ENCODE measurements around the gene TMEM233. TPM values are rescaled to one million over a fixed set of nuclear protein-coding genes. Genes with fewer than 3 reads are reported as not detected.

TMEM233 gene
- total and polyA plus RNA-seq, 2 experiments from 2014 or later: 0.33 TPM; not detected in 1

GRCh38 chr12:119674560-119674959 is 81.0 kb downstream of the TMEM233 start:
- 0 out of 2 replicates have a peak, but pooled peaks cover 5% of the 10 kb centered on the region for H4K20me1 ChIP-seq (ENCODE audit: insufficient read depth)

GRCh38 chr12:119676022-119676421 is 82.4 kb downstream of the TMEM233 start:
- TF ChIP-seq EZH2 (IDR thresholded peaks at IDR 0.05; ENCODE audit: insufficient read depth, poor library complexity, severe bottlenecking) (no peak), EZH2phosphoT487 (IDR thresholded peaks at IDR 0.05; ENCODE audit: insufficient read depth, low read depth) (no peak)
- Histone ChIP-seq H3K27me3 (replicated peaks; ENCODE audit: insufficient read depth) (no peaks in the 10 kb centered on the region), H3K79me2 (ENCODE audit: insufficient read depth) (peaks cover 11% of the 10 kb centered on the region), H3K9me2 (ENCODE audit: insufficient read depth) (no peaks in the 10 kb centered on the region), H3K4me3 (no peak overlapping the region), H2AFZ (no peak overlapping the region), H3K9me3 (ENCODE audit: low read depth) (no peaks in the 10 kb centered on the region), H3K27ac (no peak overlapping the region), H3K36me3 (ENCODE audit: low read depth) (peaks cover 52% of the 10 kb centered on the region), H3K4me1 (ENCODE audit: insufficient read depth) (no peaks in the 10 kb centered on the region), H4K20me1 (ENCODE audit: insufficient read depth) (0 out of 2 replicates have a peak, but pooled peaks cover under 1% of the 10 kb centered on the region), H3F3A (ENCODE audit: insufficient read depth) (no peaks in the 10 kb centered on the region), H3K9ac (no peak overlapping the region), H3K4me2 (ENCODE audit: unreplicated experiment) (no peak overlapping the region)
- in situ Hi-C loops (cut with MboI): no loop called here
- DNase-seq: no peak
- 82 to 85% methylated on average over 9 of the region's 9 CpGs for WGBS, 2 experiments (ENCODE audit: low coverage in 1 of 2, low lambda C conversion rate in 2 of 2, missing lambda C conversion rate in 2 of 2)

More at GRCh38 chr12:119674560-119674959, 81.0 kb downstream of the TMEM233 start:
- Histone ChIP-seq H3K36me3 (ENCODE audit: low read depth) (peaks cover 44% of the 10 kb centered on the region), H3K9ac (no peak overlapping the region), H2AFZ (no peak overlapping the region), H3K27ac (no peak overlapping the region), H3K4me3 (no peak overlapping the region), H3K9me2 (ENCODE audit: insufficient read depth) (no peaks in the 10 kb centered on the region), H3K4me2 (ENCODE audit: unreplicated experiment) (no peak overlapping the region), H3F3A (ENCODE audit: insufficient read depth) (no peaks in the 10 kb centered on the region), H3K4me1 (ENCODE audit: insufficient read depth) (peaks cover 8% of the 10 kb centered on the region; the same call in 1 of the 2 replicates), H3K79me2 (ENCODE audit: insufficient read depth) (peaks cover 25% of the 10 kb centered on the region), H3K27me3 (replicated peaks; ENCODE audit: insufficient read depth) (no peaks in the 10 kb centered on the region), H3K9me3 (ENCODE audit: low read depth) (no peaks in the 10 kb centered on the region)
- in situ Hi-C loops (cut with MboI): no loop called here
- DNase-seq: no peak
- 97 to 98% methylated on average over 4 of the region's 4 CpGs for WGBS, 2 experiments (ENCODE audit: low coverage in 1 of 2, low lambda C conversion rate in 2 of 2, missing lambda C conversion rate in 2 of 2)
- no peak for TF ChIP-seq EZH2 (IDR thresholded peaks at IDR 0.05; ENCODE audit: insufficient read depth, poor library complexity, severe bottlenecking)
- TF ChIP-seq EZH2phosphoT487 (IDR thresholded peaks at IDR 0.05; ENCODE audit: insufficient read depth, low read depth): no peak

GRCh38 chr12:119676573-119676972 is 83.0 kb downstream of the TMEM233 start:
- H3K4me3 ChIP-seq: no peak overlapping the region
- TF ChIP-seq EZH2phosphoT487 (IDR thresholded peaks at IDR 0.05; ENCODE audit: insufficient read depth, low read depth) (no peak), EZH2 (IDR thresholded peaks at IDR 0.05; ENCODE audit: insufficient read depth, poor library complexity, severe bottlenecking) (no peak)
- in situ Hi-C loops (cut with MboI): no loop called here

DNA sequence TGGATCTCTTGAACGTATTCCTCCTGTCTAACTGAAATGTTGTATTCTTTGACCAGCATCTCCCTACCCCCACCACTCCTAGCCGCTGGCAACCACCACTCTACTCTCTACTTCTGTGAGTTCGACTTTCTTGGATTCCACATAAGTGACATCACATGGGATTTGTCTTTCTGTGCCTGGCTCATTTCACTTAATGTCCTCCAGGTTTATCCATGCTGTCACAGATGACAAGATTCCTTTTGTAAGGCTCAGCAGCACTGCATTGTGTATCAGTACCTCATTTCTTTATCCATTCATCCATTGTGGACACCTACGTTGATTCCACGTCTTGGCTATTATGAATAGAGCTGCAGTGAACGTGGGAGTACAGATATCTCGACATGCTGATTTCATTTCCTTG is 84.9 kb downstream of the TMEM233 start:
- in situ Hi-C loops (cut with MboI): no loop called here
- H3K4me2 ChIP-seq (ENCODE audit: unreplicated experiment): no peak overlapping the region
- no peak overlapping the region for H3K4me3 ChIP-seq
- TF ChIP-seq EZH2phosphoT487 (IDR thresholded peaks at IDR 0.05; ENCODE audit: insufficient read depth, low read depth): no peak
- no peak for TF ChIP-seq EZH2 (IDR thresholded peaks at IDR 0.05; ENCODE audit: insufficient read depth, poor library complexity, severe bottlenecking)
- no peak overlapping the region for H3K9ac ChIP-seq
- H4K20me1 ChIP-seq (ENCODE audit: insufficient read depth): no peaks in the 10 kb centered on the region
- peaks cover 7% of the 10 kb centered on the region for H3K4me1 ChIP-seq (ENCODE audit: insufficient read depth)
- H3K9me3 ChIP-seq (ENCODE audit: low read depth): no peaks in the 10 kb centered on the region
- H3F3A ChIP-seq (ENCODE audit: insufficient read depth): peaks cover 15% of the 10 kb centered on the region
- no peak for DNase-seq
- H3K36me3 ChIP-seq (ENCODE audit: low read depth): peaks cover 45% of the 10 kb centered on the region
- 85 to 89% methylated on average over 7 of the region's 7 CpGs for WGBS, 2 experiments (ENCODE audit: low coverage in 1 of 2, low lambda C conversion rate in 2 of 2, missing lambda C conversion rate in 2 of 2)
- no peaks in the 10 kb centered on the region for H3K9me2 ChIP-seq (ENCODE audit: insufficient read depth)
- no peak overlapping the region for H2AFZ ChIP-seq
- no peak overlapping the region for H3K27ac ChIP-seq
- H3K79me2 ChIP-seq (ENCODE audit: insufficient read depth): no peaks in the 10 kb centered on the region
- H3K27me3 ChIP-seq (replicated peaks; ENCODE audit: insufficient read depth): no peaks in the 10 kb centered on the region

More at GRCh38 chr12:119676573-119676972, 83.0 kb downstream of the TMEM233 start:
- no peak for DNase-seq
- WGBS, 2 experiments (ENCODE audit: low coverage in 1 of 2, low lambda C conversion rate in 2 of 2, missing lambda C conversion rate in 2 of 2): 91 to 99% methylated on average over 13 of the region's 13 CpGs
- Histone ChIP-seq H3F3A (ENCODE audit: insufficient read depth) (no peaks in the 10 kb centered on the region), H4K20me1 (ENCODE audit: insufficient read depth) (no peaks in the 10 kb centered on the region), H3K27me3 (replicated peaks; ENCODE audit: insufficient read depth) (no peaks in the 10 kb centered on the region), H3K36me3 (ENCODE audit: low read depth) (peaks cover 56% of the 10 kb centered on the region), H3K4me1 (ENCODE audit: insufficient read depth) (no peaks in the 10 kb centered on the region), H3K79me2 (ENCODE audit: insufficient read depth) (peaks cover 5% of the 10 kb centered on the region; the same call in 1 of the 2 replicates), H3K9ac (no peak overlapping the region), H3K9me2 (ENCODE audit: insufficient read depth) (no peaks in the 10 kb centered on the region), H3K4me2 (ENCODE audit: unreplicated experiment) (no peak overlapping the region), H3K27ac (no peak overlapping the region), H2AFZ (no peak overlapping the region), H3K9me3 (ENCODE audit: low read depth) (no peaks in the 10 kb centered on the region)
